ENCODE data around the gene P2RY11.

Gene P2RY11

DNA sequence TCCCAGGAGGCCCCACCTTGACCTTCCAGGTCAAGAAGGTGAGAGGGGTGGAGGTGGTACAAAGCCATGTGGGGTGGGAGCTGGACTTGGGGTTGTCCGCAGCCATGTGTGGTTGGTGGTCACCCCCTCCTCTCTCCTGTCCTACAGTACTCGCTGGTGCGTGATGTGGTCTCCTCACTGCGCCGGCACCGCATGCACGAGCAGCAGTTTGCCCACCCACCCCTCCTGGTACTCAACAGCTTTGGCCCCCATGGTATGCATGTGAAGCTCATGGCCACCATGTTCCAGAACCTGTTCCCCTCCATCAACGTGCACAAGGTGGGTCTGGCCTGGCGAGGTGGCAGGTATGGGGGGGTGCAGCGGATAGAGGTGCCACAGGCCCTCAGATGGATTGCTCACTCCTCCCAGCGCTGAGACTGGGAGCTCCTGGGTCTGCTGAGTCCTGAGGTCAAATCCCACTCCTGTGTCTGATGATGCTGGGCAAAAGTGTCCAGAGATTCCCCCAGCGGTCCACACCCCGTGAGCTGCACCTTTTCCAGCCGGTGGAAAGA, 3.6 kb upstream of the P2RY11 start:
- no peak for DNase-seq (ENCODE audit: low read depth)
- H3K4me3 ChIP-seq (ENCODE audit: low read depth, low read length) = no peak overlapping the region
- TF ChIP-seq, protein P1, sequence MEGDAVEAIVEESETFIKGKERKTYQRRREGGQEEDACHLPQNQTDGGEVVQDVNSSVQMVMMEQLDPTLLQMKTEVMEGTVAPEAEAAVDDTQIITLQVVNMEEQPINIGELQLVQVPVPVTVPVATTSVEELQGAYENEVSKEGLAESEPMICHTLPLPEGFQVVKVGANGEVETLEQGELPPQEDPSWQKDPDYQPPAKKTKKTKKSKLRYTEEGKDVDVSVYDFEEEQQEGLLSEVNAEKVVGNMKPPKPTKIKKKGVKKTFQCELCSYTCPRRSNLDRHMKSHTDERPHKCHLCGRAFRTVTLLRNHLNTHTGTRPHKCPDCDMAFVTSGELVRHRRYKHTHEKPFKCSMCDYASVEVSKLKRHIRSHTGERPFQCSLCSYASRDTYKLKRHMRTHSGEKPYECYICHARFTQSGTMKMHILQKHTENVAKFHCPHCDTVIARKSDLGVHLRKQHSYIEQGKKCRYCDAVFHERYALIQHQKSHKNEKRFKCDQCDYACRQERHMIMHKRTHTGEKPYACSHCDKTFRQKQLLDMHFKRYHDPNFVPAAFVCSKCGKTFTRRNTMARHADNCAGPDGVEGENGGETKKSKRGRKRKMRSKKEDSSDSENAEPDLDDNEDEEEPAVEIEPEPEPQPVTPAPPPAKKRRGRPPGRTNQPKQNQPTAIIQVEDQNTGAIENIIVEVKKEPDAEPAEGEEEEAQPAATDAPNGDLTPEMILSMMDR (conservative IDR thresholded peaks at IDR 0.05; ENCODE audit: low read depth, low read length) = no peak

DNA sequence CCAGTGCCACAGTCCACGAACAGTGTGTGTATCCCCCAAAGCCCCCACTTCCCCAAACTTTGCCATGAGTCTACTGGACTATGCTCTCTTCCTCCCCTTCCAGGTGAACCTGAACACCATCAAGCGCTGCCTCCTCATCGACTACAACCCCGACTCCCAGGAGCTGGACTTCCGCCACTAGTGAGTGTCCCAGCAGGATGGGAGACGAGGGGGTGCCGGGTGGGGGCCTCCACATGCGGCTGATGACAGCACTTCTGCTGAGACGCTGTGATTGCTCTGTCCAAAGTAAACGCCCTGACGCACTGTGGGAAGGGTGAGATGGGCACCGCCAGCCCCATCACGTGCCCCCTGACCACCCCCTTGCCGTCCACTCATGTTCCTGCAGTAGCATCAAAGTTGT, 2.0 kb upstream of the P2RY11 start:
- TF ChIP-seq, protein P1 (conservative IDR thresholded peaks at IDR 0.05; ENCODE audit: low read depth, low read length) = no peak
- DNase-seq (ENCODE audit: low read depth) = no peak
- H3K4me3 ChIP-seq (ENCODE audit: low read depth, low read length) = no peak overlapping the region

DNA sequence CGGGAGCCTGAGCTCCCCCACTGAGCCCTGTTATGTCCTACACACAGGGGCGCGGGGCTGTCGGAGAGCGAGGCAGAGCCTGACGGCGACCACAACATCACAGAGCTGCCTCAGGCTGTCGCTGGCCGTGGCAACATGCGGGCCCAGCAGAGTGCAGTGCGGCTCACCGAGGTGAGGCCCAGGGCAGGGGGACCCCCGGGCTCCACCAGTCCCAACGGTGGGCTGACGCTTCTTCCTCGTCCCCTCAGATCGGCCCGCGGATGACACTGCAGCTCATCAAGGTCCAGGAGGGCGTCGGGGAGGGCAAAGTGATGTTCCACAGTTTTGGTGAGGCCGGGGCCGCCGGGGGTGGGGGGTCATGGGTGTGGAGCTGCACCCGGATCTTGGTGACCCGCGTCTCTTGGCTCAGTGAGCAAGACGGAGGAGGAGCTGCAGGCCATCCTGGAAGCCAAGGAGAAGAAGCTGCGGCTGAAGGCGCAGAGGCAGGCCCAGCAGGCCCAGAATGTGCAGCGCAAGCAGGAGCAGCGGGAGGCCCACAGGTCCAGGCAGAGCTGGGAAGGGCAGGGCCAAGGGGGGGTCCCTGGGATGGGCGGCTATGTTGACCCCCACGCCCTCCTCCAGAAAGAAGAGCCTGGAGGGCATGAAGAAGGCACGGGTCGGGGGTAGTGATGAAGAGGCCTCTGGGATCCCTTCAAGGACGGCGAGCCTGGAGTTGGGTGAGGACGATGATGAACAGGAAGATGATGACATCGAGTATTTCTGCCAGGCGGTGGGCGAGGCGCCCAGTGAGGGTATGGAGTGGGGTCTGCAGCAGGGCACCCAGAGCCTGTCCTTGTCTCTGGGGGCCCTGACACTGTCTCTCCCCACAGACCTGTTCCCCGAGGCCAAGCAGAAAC, 1.2 kb upstream of the P2RY11 start:
- H3K4me3 ChIP-seq (ENCODE audit: low read depth, low read length) = no peak overlapping the region
- TF ChIP-seq, protein P1 (conservative IDR thresholded peaks at IDR 0.05; ENCODE audit: low read depth, low read length) = no peak
- no peak for DNase-seq (ENCODE audit: low read depth)

DNA sequence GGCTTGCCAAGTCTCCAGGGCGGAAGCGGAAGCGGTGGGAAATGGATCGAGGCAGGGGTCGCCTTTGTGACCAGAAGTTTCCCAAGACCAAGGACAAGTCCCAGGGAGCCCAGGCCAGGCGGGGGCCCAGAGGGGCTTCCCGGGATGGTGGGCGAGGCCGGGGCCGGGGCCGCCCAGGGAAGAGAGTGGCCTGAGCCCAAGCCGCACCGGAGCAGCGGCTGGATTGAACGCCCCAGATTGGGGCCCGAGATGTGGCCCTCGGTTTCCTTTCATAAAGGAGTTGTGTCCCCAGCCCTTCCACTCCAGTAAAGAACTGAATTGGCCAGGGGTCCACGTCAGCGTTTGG, 548 bp upstream of the P2RY11 start:
- TF ChIP-seq, protein P1 (conservative IDR thresholded peaks at IDR 0.05; ENCODE audit: low read depth, low read length) = no peak
- no peak overlapping the region for H3K4me3 ChIP-seq (ENCODE audit: low read depth, low read length)
- DNase-seq (ENCODE audit: low read depth) = no peak

DNA sequence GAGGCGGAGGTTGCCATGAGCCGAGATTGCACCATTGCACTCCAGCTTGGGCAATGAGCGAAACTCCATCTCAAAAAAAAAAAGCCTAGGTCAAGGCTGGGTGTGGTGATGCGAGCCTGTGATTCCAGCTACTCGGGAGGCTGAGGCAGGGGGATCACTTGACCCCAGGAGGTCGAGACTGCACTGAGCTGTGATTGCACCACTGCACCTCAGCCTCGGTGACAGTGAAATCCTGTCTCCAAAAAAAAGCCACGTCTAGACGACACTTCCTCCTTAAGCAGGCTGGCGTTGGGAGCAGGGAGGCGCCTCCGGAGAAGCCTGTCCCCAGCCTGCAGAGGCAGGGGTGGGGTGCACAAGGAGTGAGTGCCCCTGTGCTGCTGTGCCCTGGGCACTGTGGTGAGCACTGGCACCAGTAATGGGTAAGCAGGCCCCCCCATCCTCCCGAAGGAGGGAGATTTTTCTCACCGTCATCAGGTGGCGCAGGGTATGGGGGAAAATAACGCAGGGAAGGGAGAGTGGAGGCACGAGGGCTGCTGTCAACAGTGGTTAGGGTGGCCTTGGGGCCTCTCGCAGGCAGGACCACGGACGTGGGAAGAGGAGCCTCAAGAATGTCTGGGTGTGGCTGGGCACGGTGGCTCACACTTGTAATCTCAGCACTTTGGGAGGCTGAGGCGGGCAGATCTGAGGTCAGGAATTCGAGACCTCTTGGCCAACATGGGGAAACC, 706 bp downstream of the P2RY11 start:
- no peak overlapping the region for H3K4me3 ChIP-seq (ENCODE audit: low read depth, low read length)

DNA sequence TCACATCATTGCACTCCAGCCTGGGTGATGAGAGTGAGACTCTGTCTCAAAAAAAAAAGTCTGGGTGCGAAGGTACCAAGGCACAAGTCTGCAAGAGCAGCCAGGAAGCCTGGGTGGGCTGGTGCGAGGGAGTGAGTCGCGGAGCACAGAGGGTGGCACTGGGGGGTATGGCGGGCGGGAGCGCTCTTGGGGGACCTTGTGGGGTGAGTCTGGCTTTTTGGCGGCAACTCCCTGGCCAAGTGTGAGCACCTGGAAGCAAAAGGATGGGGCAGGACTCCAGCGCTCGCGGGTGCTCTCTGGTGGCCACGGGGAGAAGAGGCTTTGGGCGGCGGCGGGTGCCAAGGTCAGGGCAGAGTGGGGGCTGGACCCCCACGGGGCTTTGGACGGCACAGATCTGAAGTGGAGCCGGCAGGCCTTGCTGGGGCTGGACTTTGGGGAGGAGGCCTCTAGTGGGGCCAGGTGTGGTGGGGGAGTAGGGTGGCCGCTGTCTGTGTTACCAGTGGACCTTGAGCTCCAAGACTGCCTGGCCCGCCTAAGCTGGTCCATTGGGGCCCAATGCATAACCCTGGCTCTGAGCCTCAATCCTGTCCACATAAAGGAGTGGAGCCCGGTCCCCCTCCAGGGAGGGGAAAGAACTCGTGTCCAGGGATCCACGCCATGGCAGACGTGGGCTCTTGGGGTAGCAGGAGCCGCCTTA, 1.6 kb downstream of the P2RY11 start:
- no peak overlapping the region for H3K4me3 ChIP-seq (ENCODE audit: low read depth, low read length)
- peak; percentile 44 for DNase-seq (ENCODE audit: low read depth)
- TF ChIP-seq, protein P1 (conservative IDR thresholded peaks at IDR 0.05; ENCODE audit: low read depth, low read length) = peak; percentile 78

More for the DNA sequence above, 706 bp downstream of the P2RY11 start:
- TF ChIP-seq, protein P1 (conservative IDR thresholded peaks at IDR 0.05; ENCODE audit: low read depth, low read length) = no peak
- DNase-seq (ENCODE audit: low read depth) = peak; percentile 33

Measured in choroid plexus epithelial cell (primary cell).